Measurements from ENCODE around the gene ZNF516.

ZNF516 gene

GRCh38 chr18:76377359-76377756 is 117.7 kb downstream of the ZNF516 start:
- TF ChIP-seq ARNTL (CRISPR knock-in tag; IDR thresholded peaks at IDR 0.05; ENCODE audit: borderline replicate concordance, low read depth) (no peak), ZC3H10 (CRISPR knock-in tag; IDR thresholded peaks at IDR 0.05) (no peak), ZFP3 (CRISPR knock-in tag; IDR thresholded peaks at IDR 0.05) (no peak), GLIS3 (CRISPR knock-in tag; IDR thresholded peaks at IDR 0.05) (no peak), ISL1 (CRISPR knock-in tag; IDR thresholded peaks at IDR 0.05) (no peak), CREB5 (CRISPR knock-in tag; IDR thresholded peaks at IDR 0.05; ENCODE audit: low read depth) (no peak), ZNF8 (CRISPR knock-in tag; IDR thresholded peaks at IDR 0.05) (no peak), SNAI2 (CRISPR knock-in tag; IDR thresholded peaks at IDR 0.05) (no peak), TSHZ2 (CRISPR knock-in tag; IDR thresholded peaks at IDR 0.05) (no peak), RARB (CRISPR knock-in tag; IDR thresholded peaks at IDR 0.05) (no peak), TCF4 (CRISPR knock-in tag; IDR thresholded peaks at IDR 0.05; ENCODE audit: borderline replicate concordance) (no peak), ZNF565 (CRISPR knock-in tag; conservative IDR thresholded peaks at IDR 0.05; ENCODE audit: low read depth) (no peak), ESRRG (CRISPR knock-in tag; IDR thresholded peaks at IDR 0.05) (no peak)
- ATAC-seq: no peak

GRCh38 chr18:76376668-76377358 is 118.2 kb downstream of the ZNF516 start:
- no peak for ATAC-seq
- TF ChIP-seq BACH2 (CRISPR knock-in tag; IDR thresholded peaks at IDR 0.05; ENCODE audit: borderline replicate concordance): no peak
- TF ChIP-seq ZNF565 (CRISPR knock-in tag; conservative IDR thresholded peaks at IDR 0.05; ENCODE audit: low read depth): no peak
- TF ChIP-seq ZFP30 (CRISPR knock-in tag; IDR thresholded peaks at IDR 0.05): no peak
- TF ChIP-seq TOX (CRISPR knock-in tag; IDR thresholded peaks at IDR 0.05; ENCODE audit: borderline replicate concordance): no peak
- no peak for TF ChIP-seq ZC3H10 (CRISPR knock-in tag; IDR thresholded peaks at IDR 0.05)
- no peak for TF ChIP-seq ZFP3 (CRISPR knock-in tag; IDR thresholded peaks at IDR 0.05)
- TF ChIP-seq ISL1 (CRISPR knock-in tag; IDR thresholded peaks at IDR 0.05): no peak
- no peak for TF ChIP-seq RARB (CRISPR knock-in tag; IDR thresholded peaks at IDR 0.05)
- no peak for TF ChIP-seq PPARA (CRISPR knock-in tag; IDR thresholded peaks at IDR 0.05; ENCODE audit: borderline replicate concordance)
- TF ChIP-seq ZNF70 (CRISPR knock-in tag; IDR thresholded peaks at IDR 0.05): no peak
- TF ChIP-seq ESRRG (CRISPR knock-in tag; IDR thresholded peaks at IDR 0.05): no peak
- TF ChIP-seq PATZ1 (CRISPR knock-in tag; IDR thresholded peaks at IDR 0.05; ENCODE audit: borderline replicate concordance): no peak

GRCh38 chr18:76376225-76376624 is 118.8 kb downstream of the ZNF516 start:
- no peak for TF ChIP-seq ZNF70 (CRISPR knock-in tag; IDR thresholded peaks at IDR 0.05)
- TF ChIP-seq ZFP30 (CRISPR knock-in tag; IDR thresholded peaks at IDR 0.05): no peak
- no peak for TF ChIP-seq ZNF565 (CRISPR knock-in tag; conservative IDR thresholded peaks at IDR 0.05; ENCODE audit: low read depth)
- no peak for TF ChIP-seq BACH2 (CRISPR knock-in tag; IDR thresholded peaks at IDR 0.05; ENCODE audit: borderline replicate concordance)
- no peak for TF ChIP-seq ZFP3 (CRISPR knock-in tag; IDR thresholded peaks at IDR 0.05)
- no peak for TF ChIP-seq ARNTL (CRISPR knock-in tag; IDR thresholded peaks at IDR 0.05; ENCODE audit: borderline replicate concordance, low read depth)
- TF ChIP-seq OSR1 (CRISPR knock-in tag; IDR thresholded peaks at IDR 0.05): no peak
- no peak for TF ChIP-seq ZC3H10 (CRISPR knock-in tag; IDR thresholded peaks at IDR 0.05)
- TF ChIP-seq CSRNP3 (CRISPR knock-in tag; IDR thresholded peaks at IDR 0.05): no peak
- no peak for TF ChIP-seq SNAI2 (CRISPR knock-in tag; IDR thresholded peaks at IDR 0.05)
- TF ChIP-seq ESRRG (CRISPR knock-in tag; IDR thresholded peaks at IDR 0.05): no peak
- TF ChIP-seq POU6F1 (CRISPR knock-in tag; IDR thresholded peaks at IDR 0.05; ENCODE audit: borderline replicate concordance, low read depth): no peak
- ATAC-seq: no peak
